ENCODE measurements around the gene ADCY2. TPM values are rescaled to one million over a fixed set of nuclear protein-coding genes. Genes with fewer than 3 reads are reported as not detected.

ADCY2 gene
- total RNA-seq, 1 donor from 2014 or later, result 13.4 TPM

GRCh38 chr5:7793895-7794294, 398.0 kb downstream of the ADCY2 start:
- DNase-seq, result no peak

GRCh38 chr5:7794311-7794710, 398.4 kb downstream of the ADCY2 start:
- no peak for DNase-seq

GRCh38 chr5:7794823-7795222, 398.9 kb downstream of the ADCY2 start:
- DNase-seq, result no peak

GRCh38 chr5:7795306-7795705, 399.4 kb downstream of the ADCY2 start:
- no peak for DNase-seq

GRCh38 chr5:7801891-7802614, 406.1 kb downstream of the ADCY2 start:
- DNase-seq, result no peak

- DNase-seq, result no peak
Measured at GRCh38 chr5:7802855-7803254, 406.9 kb downstream of the ADCY2 start.

GRCh38 chr5:7803937-7804336, 408.0 kb downstream of the ADCY2 start:
- no peak for DNase-seq

- DNase-seq, result no peak
Measured at GRCh38 chr5:7805379-7805778, 409.4 kb downstream of the ADCY2 start.

GRCh38 chr5:7808998-7809397, 413.1 kb downstream of the ADCY2 start:
- no peak for DNase-seq

- no peak for DNase-seq
Measured at GRCh38 chr5:7811715-7812114, 415.8 kb downstream of the ADCY2 start.

GRCh38 chr5:7813007-7813406, 417.1 kb downstream of the ADCY2 start:
- DNase-seq, result no peak

- DNase-seq, result no peak
Measured at GRCh38 chr5:7813576-7813975, 417.6 kb downstream of the ADCY2 start.

- no peak for DNase-seq
Measured at GRCh38 chr5:7814816-7815215, 418.9 kb downstream of the ADCY2 start.

GRCh38 chr5:7815892-7816534, 420.1 kb downstream of the ADCY2 start:
- DNase-seq, result peak; percentile 74

- no peak for DNase-seq
Measured at GRCh38 chr5:7816535-7816901, 420.6 kb downstream of the ADCY2 start.

GRCh38 chr5:7822449-7822848, 426.5 kb downstream of the ADCY2 start:
- no peak for DNase-seq

- DNase-seq, result no peak
Measured at GRCh38 chr5:7823594-7823993, 427.7 kb downstream of the ADCY2 start.

GRCh38 chr5:7824995-7825394, 429.1 kb downstream of the ADCY2 start:
- no peak for DNase-seq

GRCh38 chr5:7825630-7826029, 429.7 kb downstream of the ADCY2 start:
- no peak for DNase-seq

GRCh38 chr5:7827610-7828009, 431.7 kb downstream of the ADCY2 start:
- no peak for DNase-seq

- no peak for DNase-seq
Measured at GRCh38 chr5:7828269-7828668, 432.3 kb downstream of the ADCY2 start.

GRCh38 chr5:7834982-7835381, 439.0 kb downstream of the ADCY2 start:
- DNase-seq, result no peak

- no peak for DNase-seq
Measured at GRCh38 chr5:7837403-7837802, 441.5 kb downstream of the ADCY2 start.

- no peak for DNase-seq
Measured at GRCh38 chr5:7842531-7842930, 446.6 kb downstream of the ADCY2 start.
